Panc1 (cell line): Measurements from ENCODE around the gene GAL3ST2. TPM values are rescaled to one million over a fixed set of nuclear protein-coding genes. Genes with fewer than 3 reads are reported as not detected.

Experiments
- ATAC-seq: fragments of 200-7000 bp; cut with Tn5 transposase; 2 replicates; pipeline ENCODE4 v1.9.1; 2020; ENCODE audit warnings: mild to moderate bottlenecking, moderate library complexity
- BruUV-seq: library from RNA; stranded (reverse); fragments of 400-500 nt; replicated peaks from 2 replicates; lab custom pipeline; 2021; lab: Mats Ljungman, UMichigan
- CTCF ChIA-PET: fragments of 300-600 bp; sonication (Branson Sonifier 250); formaldehyde crosslinking; loops from one replicate; lab custom pipeline; 2022; ENCODE audit warnings: antibody characterized with exemption; lab: Charles Lee
- POLR2A ChIA-PET: fragments of 300-600 bp; sonication (Branson Sonifier 250); formaldehyde crosslinking; loops from one replicate; lab custom pipeline; 2022; ENCODE audit warnings: antibody characterized with exemption; lab: Charles Lee
- DNase-seq: peaks from one replicate; pipeline ENCODE4 v3.0.0-alpha.2; 2010; ENCODE audit warnings: low read depth, low spot score
- H3K27ac ChIP-seq: 2 replicates; pipeline ENCODE4 v1.5.1; 2011; ENCODE audit warnings: mild to moderate bottlenecking, low read length, inconsistent platforms
- H3K27me3 ChIP-seq: fragments of 200-500 bp; sonication (Bioruptor generic); 2 replicates; pipeline ENCODE4 v1.6.0; 2014; ENCODE audit warnings: low read length, inconsistent platforms; ENCODE audit not compliant: control insufficient read depth, insufficient read depth
- H3K36me3 ChIP-seq: fragments of 200-500 bp; sonication (Bioruptor generic); 2 replicates; pipeline ENCODE4 v1.5.1; 2014; ENCODE audit warnings: inconsistent platforms, mild to moderate bottlenecking, low read length, moderate library complexity; ENCODE audit not compliant: control insufficient read depth, insufficient read depth
- H3K4me1 ChIP-seq: 2 replicates; pipeline ENCODE4 v1.5.1; 2011; ENCODE audit warnings: inconsistent platforms, mild to moderate bottlenecking, low read length, moderate library complexity; ENCODE audit not compliant: control insufficient read depth, insufficient read depth
- H3K4me3 ChIP-seq, 2 experiments: 2 replicates each; pipeline ENCODE4 v1.5.1; 2011 to 2012; ENCODE audit warnings: low read depth in 2 of 2, low read length in 2 of 2, mild to moderate bottlenecking in 2 of 2, inconsistent platforms in 1 of 2, moderate library complexity in 1 of 2
- H3K9me3 ChIP-seq: fragments of 200-500 bp; sonication (Bioruptor generic); 2 replicates; pipeline ENCODE4 v1.5.1; 2014; ENCODE audit warnings: low read depth, mild to moderate bottlenecking, inconsistent platforms, low read length, moderate library complexity; ENCODE audit not compliant: control insufficient read depth, insufficient read depth
- CTCF ChIP-seq: fragments of 450-650 bp; IDR thresholded peaks from 2 replicates; pipeline ENCODE4 v1.5.1; 2017; ENCODE audit warnings: mild to moderate bottlenecking
- POLR2AphosphoS5 ChIP-seq: IDR thresholded peaks from 2 replicates; pipeline ENCODE4 v1.6.1; 2012; ENCODE audit warnings: mild to moderate bottlenecking, low read depth, low read length, moderate library complexity
- REST ChIP-seq, 2 experiments: IDR thresholded peaks; 2 replicates each; pipeline ENCODE4 v1.6.1; 2011 to 2012; ENCODE audit warnings: low read depth in 2 of 2, control low read depth in 1 of 2, low read length in 1 of 2, mild to moderate bottlenecking in 1 of 2, moderate library complexity in 1 of 2; ENCODE audit not compliant: insufficient read depth in 1 of 2
- SIN3A ChIP-seq: IDR thresholded peaks from 2 replicates; pipeline ENCODE4 v1.6.1; 2012; ENCODE audit warnings: low read depth, mild to moderate bottlenecking, low read length, moderate library complexity, borderline replicate concordance; ENCODE audit not compliant: insufficient read depth
- TCF7L2 ChIP-seq: IDR thresholded peaks from 2 replicates; pipeline ENCODE4 v1.6.1; 2011; ENCODE audit warnings: mild to moderate bottlenecking, low read depth, low read length, inconsistent platforms
- in situ Hi-C: cut with HindIII; loops from 2 replicates; pipeline ENCODE4 v1.10.0; 2016; ENCODE audit warnings: low sequenced_read_pairs, low pct_unique_long_range_greater_than_20kb
- intact Hi-C: fragments of 100-400 bp; cut with micrococcal nuclease; formaldehyde crosslinking; loops from one replicate; pipeline ENCODE4 v1.10.0; 2022; ENCODE audit not compliant: unreplicated experiment
- total RNA-seq: library from RNA; stranded (reverse); gene quantifications from one replicate; pipeline ENCODE4 v1.2.1, GENCODE V29; 2021; ENCODE audit not compliant: unreplicated experiment

The GAL3ST2 gene
- total RNA-seq, 1 experiment from 2014 or later, result 1.6 TPM

GRCh38 chr2:241801611-241802420 is 25.2 kb downstream of the GAL3ST2 start:
- in situ Hi-C loops, result no loop called here
- Histone ChIP-seq H3K4me3 (no peak overlapping the region), H3K27ac (no peak overlapping the region), H3K27me3 (no peaks in the 10 kb centered on the region), H3K9me3 (no peaks in the 10 kb centered on the region), H3K4me1 (peaks cover 14% of the 10 kb centered on the region), H3K36me3 (no peaks in the 10 kb centered on the region)
- intact Hi-C loops, result no loop called here
- ChIA-PET POLR2A (no interaction called here), CTCF (no interaction called here)
- BruUV-seq, result no TSS peak
- no peak for DNase-seq
- TF ChIP-seq POLR2AphosphoS5, result no peak
- no peak for TF ChIP-seq CTCF
- TF ChIP-seq REST (IDR thresholded peaks at IDR 0.05; ENCODE audit: insufficient read depth in 1 of 2, low read depth in 2 of 2, low read length in 1 of 2), result no peak
- TF ChIP-seq SIN3A, result no peak
- TF ChIP-seq TCF7L2, result no peak
- ATAC-seq, result no peak

GRCh38 chr2:241802421-241803318 is 26.0 kb downstream of the GAL3ST2 start:
- ATAC-seq, result peak; percentile 13; the same call in 1 of the 2 replicates
- in situ Hi-C loops (no loop called here), intact Hi-C loops (no loop called here)
- Histone ChIP-seq H3K9me3 (no peaks in the 10 kb centered on the region), H3K27ac (peak overlapping the region; percentile 51; the same call in 1 of the 2 replicates), H3K4me1 (peaks cover 14% of the 10 kb centered on the region), H3K36me3 (no peaks in the 10 kb centered on the region), H3K4me3 (no peak overlapping the region; a peak in 1 of 4 replicates), H3K27me3 (no peaks in the 10 kb centered on the region)
- ChIA-PET CTCF (no interaction called here), POLR2A (no interaction called here)
- DNase-seq, result no peak
- no TSS peak for BruUV-seq
- TF ChIP-seq SIN3A, result no peak
- TF ChIP-seq REST (IDR thresholded peaks at IDR 0.05; ENCODE audit: insufficient read depth in 1 of 2, low read depth in 2 of 2, low read length in 1 of 2), result no peak
- TF ChIP-seq POLR2AphosphoS5, result no peak
- no peak for TF ChIP-seq CTCF
- no peak for TF ChIP-seq TCF7L2
